Activated naive CD4-positive, alpha-beta T cell (primary cell): ENCODE data around the gene IQSEC3.
A peak's percentile ranks its signal among the peaks of the same experiment; 100 is the strongest.
"Not testable (repeated sequence)": the region's sequence is repeated elsewhere in the genome, so short reads cannot be mapped to it uniquely, and the experiment has no call there.

ENCODE experiments used
- DNase-seq, 4 experiments: peaks; one replicate each; lab custom pipeline; 2025; lab: John Stamatoyannopoulos, UW

Gene IQSEC3

GRCh38 chr12:177980-178828, 111.6 kb downstream of the IQSEC3 start:
- no peak for DNase-seq

GRCh38 chr12:178829-179109, 112.2 kb downstream of the IQSEC3 start:
- no peak for DNase-seq

- no peak for DNase-seq
Observed at GRCh38 chr12:179131-179884, 112.7 kb downstream of the IQSEC3 start.

GRCh38 chr12:179885-180284, 113.3 kb downstream of the IQSEC3 start:
- no peak for DNase-seq

- DNase-seq: no peak
Observed at GRCh38 chr12:180445-180844, 113.9 kb downstream of the IQSEC3 start.

- DNase-seq: no peak
Observed at GRCh38 chr12:181921-182320, 115.4 kb downstream of the IQSEC3 start.

GRCh38 chr12:182381-182892, 115.9 kb downstream of the IQSEC3 start:
- DNase-seq: no peak

GRCh38 chr12:184811-185575, 118.4 kb downstream of the IQSEC3 start:
- no peak for DNase-seq

GRCh38 chr12:185576-185955, 119.0 kb downstream of the IQSEC3 start:
- no peak for DNase-seq

GRCh38 chr12:186006-186625, 119.5 kb downstream of the IQSEC3 start:
- no peak for DNase-seq

GRCh38 chr12:187986-188909, 121.7 kb downstream of the IQSEC3 start:
- DNase-seq: not testable (repeated sequence)

GRCh38 chr12:188910-189621, 122.5 kb downstream of the IQSEC3 start:
- peak in 1 of 4 experiments; percentile 16 for DNase-seq

GRCh38 chr12:189622-189962, 123.0 kb downstream of the IQSEC3 start:
- DNase-seq: no peak

- DNase-seq: no peak
Observed at GRCh38 chr12:190881-191280, 124.3 kb downstream of the IQSEC3 start.

- DNase-seq: no peak
Observed at GRCh38 chr12:191541-191940, 125.0 kb downstream of the IQSEC3 start.

- no peak for DNase-seq
Observed at GRCh38 chr12:193261-193660, 126.7 kb downstream of the IQSEC3 start.

GRCh38 chr12:194276-194675, 127.7 kb downstream of the IQSEC3 start:
- DNase-seq: no peak

- no peak for DNase-seq
Observed at GRCh38 chr12:195156-195555, 128.6 kb downstream of the IQSEC3 start.

- DNase-seq: no peak
Observed at GRCh38 chr12:195951-196350, 129.4 kb downstream of the IQSEC3 start.

- DNase-seq: no peak
Observed at GRCh38 chr12:196436-196835, 129.9 kb downstream of the IQSEC3 start.
